ENCODE results near the gene SLC12A2.

DNA sequence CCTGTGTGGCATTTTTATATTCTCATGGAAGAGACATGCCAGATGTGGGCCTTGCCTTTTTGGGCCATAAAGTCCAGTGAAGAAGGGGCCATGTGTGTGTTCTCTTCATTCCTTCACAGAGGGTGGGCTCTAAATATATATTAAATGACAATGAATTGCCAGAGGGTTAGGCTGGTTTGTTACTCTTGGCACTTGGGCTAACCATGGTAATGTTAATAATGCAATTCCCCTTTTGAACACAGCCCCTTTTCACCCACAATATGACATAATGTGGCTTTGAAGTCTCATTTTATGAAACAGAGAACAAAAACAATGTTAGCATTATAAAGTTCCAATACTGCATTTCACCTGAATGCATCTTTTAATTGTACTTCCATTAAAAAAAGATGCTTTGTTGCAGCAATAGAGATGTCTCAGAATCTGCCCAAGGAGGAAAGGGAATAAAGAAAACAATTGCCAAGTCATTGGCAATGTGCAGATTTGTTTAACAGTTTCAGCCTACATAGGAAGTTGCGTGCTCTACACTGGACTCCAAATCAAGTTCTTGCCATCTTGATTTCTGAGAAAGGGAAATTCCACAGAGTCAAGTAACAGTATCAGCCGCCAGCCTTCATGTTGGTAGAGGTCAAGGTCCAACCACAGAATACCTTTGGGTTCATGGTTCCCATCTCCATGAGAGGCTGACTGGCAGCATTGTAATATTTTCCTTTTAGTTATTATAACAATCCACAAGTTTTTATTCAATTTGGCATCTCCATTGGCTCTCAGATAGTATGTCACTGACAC, 141.9 kb downstream of the SLC12A2 start:
- TF ChIP-seq EP300 (IDR thresholded peaks at IDR 0.05), result no peak
- TF ChIP-seq, protein P1, sequence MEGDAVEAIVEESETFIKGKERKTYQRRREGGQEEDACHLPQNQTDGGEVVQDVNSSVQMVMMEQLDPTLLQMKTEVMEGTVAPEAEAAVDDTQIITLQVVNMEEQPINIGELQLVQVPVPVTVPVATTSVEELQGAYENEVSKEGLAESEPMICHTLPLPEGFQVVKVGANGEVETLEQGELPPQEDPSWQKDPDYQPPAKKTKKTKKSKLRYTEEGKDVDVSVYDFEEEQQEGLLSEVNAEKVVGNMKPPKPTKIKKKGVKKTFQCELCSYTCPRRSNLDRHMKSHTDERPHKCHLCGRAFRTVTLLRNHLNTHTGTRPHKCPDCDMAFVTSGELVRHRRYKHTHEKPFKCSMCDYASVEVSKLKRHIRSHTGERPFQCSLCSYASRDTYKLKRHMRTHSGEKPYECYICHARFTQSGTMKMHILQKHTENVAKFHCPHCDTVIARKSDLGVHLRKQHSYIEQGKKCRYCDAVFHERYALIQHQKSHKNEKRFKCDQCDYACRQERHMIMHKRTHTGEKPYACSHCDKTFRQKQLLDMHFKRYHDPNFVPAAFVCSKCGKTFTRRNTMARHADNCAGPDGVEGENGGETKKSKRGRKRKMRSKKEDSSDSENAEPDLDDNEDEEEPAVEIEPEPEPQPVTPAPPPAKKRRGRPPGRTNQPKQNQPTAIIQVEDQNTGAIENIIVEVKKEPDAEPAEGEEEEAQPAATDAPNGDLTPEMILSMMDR (IDR thresholded peaks at IDR 0.05), result no peak
